ENCODE measurements around the gene ZFAND3.
A peak's percentile ranks its signal among the peaks of the same experiment; 100 is the strongest.

GRCh38 chr6:37860226-37860839 lies 40.8 kb downstream of the ZFAND3 start:
- TF ChIP-seq CTCF (IDR thresholded peaks at IDR 0.05 in 8 of 11, conservative IDR thresholded peaks at IDR 0.05 in 3 of 11): peak in 10 of 11 experiments; percentile 19 to 62 (median 50)
- TF ChIP-seq POLR2A (IDR thresholded peaks at IDR 0.05): no peak

All from spleen (tissue), 7 donors.